Measurements from ENCODE around the gene GDPGP1. TPM values are rescaled to one million over a fixed set of nuclear protein-coding genes. Genes with fewer than 3 reads are reported as not detected.
"Not testable (repeated sequence)": the region's sequence is repeated elsewhere in the genome, so short reads cannot be mapped to it uniquely, and the experiment has no call there.

GDPGP1 gene
- total and polyA plus RNA-seq, 11 donors: 4.8 to 18.9 (median 12.3) TPM

GRCh38 chr15:90249203-90249863, 15.3 kb downstream of the GDPGP1 start, which contains the start of gene TTLL13:
TSS of gene TTLL13 (plus strand) at chr15:90249556. CDS start at chr15:90250631, 1,075 bp downstream.
- H3K4me1 ChIP-seq: peaks cover 0 to 22% (median 11%) of the 10 kb centered on the region in 12 donors
- peak within 1 kb of the TSS in 11 of 12 donors; percentile 22 to 81 (median 60) for H3K27ac ChIP-seq
- peak; percentile 91 to 98 (median 96) for ATAC-seq
- intact Hi-C loops (cut with DNase I): loop anchor here in 1 of 10 donors (1.0 kb wide), 1 partner anchor 15 kb away; the partner anchor contains the start of gene GDPGP1
- DNase-seq: peak; percentile 90 to 99 (median 97)
- H3K9me3 ChIP-seq: no peaks in the 10 kb centered on the region
- TF ChIP-seq CTCF (IDR thresholded peaks at IDR 0.05): peak in 1 of 12 donors; percentile 4
- peak in 1 of 2 donors; percentile 59 for TF ChIP-seq POLR2A (IDR thresholded peaks at IDR 0.05)
- peak within 1 kb of the TSS; percentile 28 to 94 (median 59) for H3K4me3 ChIP-seq
- no peaks in the 10 kb centered on the region for H3K27me3 ChIP-seq
- 1 to 2% (median 1%) methylated on average over 19 to 44 of the region's 44 CpGs for WGBS, 4 donors
- H3K36me3 ChIP-seq: no peaks in the 10 kb centered on the region

DNA sequence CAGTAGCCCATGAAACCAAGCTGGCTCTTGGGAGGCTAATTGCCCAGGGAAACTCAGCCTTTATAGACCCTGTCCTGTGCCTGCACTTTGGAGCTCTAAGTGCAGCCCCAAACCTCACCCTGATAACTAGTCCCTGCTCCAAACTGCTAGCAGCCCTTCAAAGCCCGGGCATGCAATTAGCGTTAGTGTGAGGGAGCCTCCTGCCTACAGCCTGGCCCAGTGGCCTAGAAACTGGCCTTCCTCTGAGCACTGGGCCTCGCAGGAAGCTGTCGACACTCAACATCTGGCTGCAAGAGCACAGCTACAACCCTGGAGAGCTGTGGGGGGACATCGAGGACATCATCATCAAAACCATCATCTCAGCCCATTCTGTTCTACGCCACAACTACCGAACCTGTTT, 23.8 kb downstream of the GDPGP1 start:
- 76 to 97% (median 85%) methylated on average over 6 to 7 of the region's 7 CpGs for WGBS, 4 donors

DNA sequence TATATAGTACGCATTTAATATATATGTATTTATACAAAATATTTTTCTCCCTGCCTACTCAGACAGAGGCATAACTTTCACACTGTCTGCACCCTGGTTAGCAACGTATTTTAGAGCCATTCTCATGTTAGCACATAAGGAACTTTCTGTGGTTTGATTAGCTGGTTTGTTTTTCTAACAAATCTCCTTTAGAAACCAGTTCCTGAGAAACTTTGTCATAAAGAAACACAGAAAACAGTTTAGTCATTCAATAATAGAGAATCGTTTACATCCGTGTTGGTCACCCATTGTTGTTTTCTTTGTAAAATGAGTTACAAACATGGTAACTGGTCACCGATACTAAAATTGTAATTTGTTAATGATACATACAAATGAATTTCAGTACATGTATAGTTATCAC, 25.5 kb downstream of the GDPGP1 start:
- intact Hi-C loops (cut with DNase I): no loop called here
- H3K27ac ChIP-seq: no peak overlapping the region
- peaks cover 0 to 6% (median 4%) of the 10 kb centered on the region in 12 donors for H3K4me1 ChIP-seq
- H3K4me3 ChIP-seq: no peak overlapping the region
- H3K27me3 ChIP-seq: no peaks in the 10 kb centered on the region
- ATAC-seq (no peak), DNase-seq (no peak)
- 89 to 91% (median 89%) methylated on average over 5 of the region's 5 CpGs for WGBS, 4 donors
- H3K36me3 ChIP-seq: no peaks in the 10 kb centered on the region
- TF ChIP-seq CTCF (IDR thresholded peaks at IDR 0.05): no peak
- TF ChIP-seq POLR2A (IDR thresholded peaks at IDR 0.05): no peak
- no peaks in the 10 kb centered on the region for H3K9me3 ChIP-seq

More for the DNA sequence above, 23.8 kb downstream of the GDPGP1 start:
- no peak for TF ChIP-seq CTCF (IDR thresholded peaks at IDR 0.05)
- no peak for TF ChIP-seq POLR2A (IDR thresholded peaks at IDR 0.05)
- no peak overlapping the region for H3K27ac ChIP-seq
- intact Hi-C loops (cut with DNase I): no loop called here
- H3K9me3 ChIP-seq: no peaks in the 10 kb centered on the region
- no peaks in the 10 kb centered on the region for H3K27me3 ChIP-seq
- ATAC-seq: no peak
- no peaks in the 10 kb centered on the region for H3K36me3 ChIP-seq
- no peaks in the 10 kb centered on the region for H3K4me1 ChIP-seq
- no peak for DNase-seq
- no peak overlapping the region for H3K4me3 ChIP-seq

DNA sequence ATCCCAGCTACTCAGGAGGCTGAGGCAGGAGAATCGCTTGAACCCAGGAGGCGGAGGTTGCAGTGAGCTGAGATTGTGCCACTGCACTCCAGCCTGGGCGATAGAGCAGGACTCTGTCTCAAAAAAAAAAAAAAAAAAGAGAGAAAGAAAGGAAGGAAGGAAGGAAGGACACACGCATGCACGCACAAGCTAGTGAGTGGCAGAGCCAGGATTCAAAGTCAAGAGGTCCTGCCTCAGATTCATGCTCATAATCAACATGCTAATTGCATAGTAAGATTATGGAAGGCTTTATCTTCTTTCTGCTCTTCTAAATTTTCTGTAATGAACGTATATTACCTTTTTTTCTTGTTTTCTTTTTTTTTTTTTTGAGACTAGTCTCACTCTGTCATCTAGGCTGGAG, 26.7 kb downstream of the GDPGP1 start:
- intact Hi-C loops (cut with DNase I); H3K36me3 ChIP-seq; ATAC-seq; H3K9me3 ChIP-seq; H3K27me3 ChIP-seq; DNase-seq; H3K27ac ChIP-seq; H3K4me3 ChIP-seq: not testable (repeated sequence)
- H3K4me1 ChIP-seq: peaks cover 0 to 13% (median 8%) of the 10 kb centered on the region in 12 donors
- WGBS, 4 donors: 79 to 85% (median 81%) methylated on average over 6 of the region's 6 CpGs
